ENCODE measurements around the gene DUSP9.

DUSP9 gene

DNA sequence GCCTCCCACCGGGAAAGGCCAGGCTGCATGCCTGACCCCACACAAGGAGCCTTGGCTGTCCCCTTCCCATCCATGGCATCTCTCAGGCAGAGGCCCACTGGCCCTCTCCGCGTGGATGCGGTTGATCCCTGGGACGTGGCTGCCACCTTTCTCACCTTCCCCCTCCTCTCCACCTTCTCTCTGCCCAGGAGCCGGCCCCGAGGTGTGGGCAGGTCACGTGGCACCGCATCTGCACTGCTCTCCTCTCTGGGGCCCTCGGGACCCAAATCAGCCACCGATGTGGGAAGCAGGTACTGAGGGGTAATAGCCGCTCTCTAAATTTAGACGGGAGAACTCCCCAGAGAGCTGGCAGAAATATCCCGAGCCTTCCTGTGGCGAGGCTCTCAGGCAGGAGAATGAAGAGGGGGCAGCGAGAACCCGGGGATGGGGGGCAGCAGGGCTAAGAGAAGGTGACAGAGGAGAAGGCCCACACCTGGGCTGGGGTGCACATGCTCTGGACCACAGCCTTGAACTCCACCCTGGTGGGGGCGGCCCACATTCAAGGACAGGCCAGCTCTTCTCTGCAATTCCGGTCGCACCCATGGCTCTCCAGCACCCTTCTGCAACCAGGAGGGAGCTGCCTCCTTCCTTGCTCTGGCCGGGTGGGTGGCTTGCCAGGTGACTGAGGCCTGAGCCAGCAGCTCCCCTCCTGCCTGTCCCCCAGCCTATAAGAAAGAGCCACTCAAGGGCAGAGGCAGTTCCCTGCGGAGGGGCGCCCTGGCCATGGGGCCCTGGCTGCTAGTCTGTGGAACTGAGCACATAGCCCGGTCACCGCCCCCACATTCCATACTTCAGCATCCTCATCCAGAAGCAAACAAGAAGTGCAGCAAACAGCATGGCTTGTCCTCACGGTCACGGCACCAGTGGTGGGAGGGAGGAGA is 9.6 kb upstream of the DUSP9 start:
- no peak for DNase-seq

DNA sequence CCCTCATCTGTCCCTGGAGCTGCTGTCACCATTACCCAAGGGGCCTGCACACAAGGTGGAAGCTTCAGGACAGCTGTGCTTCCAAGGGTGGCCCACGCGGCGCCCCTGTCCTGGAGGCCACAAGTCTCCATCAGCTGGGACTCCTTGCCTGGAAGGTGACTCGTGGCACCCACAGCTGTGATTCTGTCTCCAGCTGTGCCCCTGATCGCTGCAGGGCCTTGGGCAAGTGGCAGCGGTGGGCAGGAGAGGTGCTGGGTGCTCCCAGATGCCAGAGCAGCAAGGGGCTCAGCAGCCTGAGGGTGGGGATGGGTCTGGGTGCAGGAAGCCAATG is 9.0 kb upstream of the DUSP9 start:
- no peak for DNase-seq

DNA sequence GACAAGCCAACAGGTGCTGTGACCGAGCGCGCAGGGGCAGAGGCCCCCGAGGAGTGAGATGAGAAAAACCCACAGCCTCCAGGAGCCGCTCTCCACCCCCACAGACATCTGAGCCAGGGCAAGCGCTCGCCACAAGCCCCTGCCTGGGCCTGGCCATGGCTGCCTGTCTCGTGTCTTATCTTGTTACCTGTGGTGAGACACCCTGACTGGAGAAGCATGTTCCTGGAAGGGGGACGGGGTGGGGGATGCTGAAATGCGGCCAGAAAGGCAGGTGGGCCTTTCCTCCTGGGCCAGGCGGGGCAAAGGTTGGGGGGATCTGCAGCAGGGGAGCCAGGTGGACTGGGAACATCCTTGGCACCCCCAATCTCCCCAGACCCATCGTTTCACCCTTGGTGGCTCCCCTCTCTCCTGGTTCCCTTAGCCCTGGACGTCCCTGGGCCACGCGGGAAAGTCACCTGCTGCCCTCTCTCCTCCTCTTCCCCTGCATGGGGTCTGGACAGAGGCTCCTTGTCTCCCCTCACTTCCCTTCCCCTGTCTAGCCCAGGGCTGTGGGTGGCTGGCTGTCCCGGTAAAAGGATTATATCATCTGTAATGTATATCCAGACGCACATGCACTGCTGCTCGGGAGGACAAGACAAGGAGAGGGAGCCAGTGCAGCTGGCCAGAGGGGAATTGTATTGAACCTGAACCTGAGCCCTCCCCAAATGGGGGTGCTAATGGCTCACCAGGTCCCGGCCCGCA is 8.4 kb upstream of the DUSP9 start:
- DNase-seq: no peak

DNA sequence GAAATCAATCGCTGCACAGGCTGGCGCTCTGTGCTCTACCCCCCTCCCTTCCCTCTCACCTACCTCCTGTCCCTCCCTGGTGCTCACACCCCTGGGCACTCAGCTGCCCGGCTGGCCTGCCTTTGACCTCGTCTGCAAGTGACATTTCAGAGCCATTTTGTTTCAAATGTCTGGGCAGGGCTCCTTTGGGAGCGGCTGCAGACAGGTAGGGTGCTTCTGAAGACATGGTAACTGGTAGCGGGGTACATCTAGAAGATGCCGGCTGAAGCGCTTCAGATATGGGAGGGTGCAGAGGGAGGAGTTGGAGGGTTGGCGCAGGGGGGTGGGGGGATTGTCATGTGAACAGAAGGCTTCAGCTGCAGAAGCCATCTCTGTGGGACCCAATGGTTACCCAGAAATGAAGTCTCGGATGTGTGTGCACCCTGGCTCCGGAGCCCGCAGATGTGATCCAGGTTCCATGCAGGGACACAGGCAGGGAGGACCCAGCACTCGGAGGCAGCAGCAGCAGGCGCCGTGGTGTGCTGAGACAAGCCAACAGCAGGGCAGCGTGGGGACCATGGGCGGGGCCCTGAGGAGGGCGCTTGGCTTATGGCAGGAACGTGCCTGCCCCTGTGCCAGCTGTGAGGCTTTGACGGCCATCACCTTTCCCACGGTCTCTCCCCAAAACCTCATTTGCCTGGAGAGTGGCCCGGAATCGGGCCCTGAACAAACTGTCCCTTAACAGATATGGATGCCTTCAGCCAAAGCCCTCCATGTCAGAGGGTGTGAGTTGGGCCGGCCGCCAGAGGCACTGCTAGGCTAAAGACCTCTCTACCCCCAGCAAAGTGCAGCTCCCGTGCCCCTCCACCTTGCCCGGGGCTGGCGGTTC is 7.6 kb upstream of the DUSP9 start:
- DNase-seq: no peak

DNA sequence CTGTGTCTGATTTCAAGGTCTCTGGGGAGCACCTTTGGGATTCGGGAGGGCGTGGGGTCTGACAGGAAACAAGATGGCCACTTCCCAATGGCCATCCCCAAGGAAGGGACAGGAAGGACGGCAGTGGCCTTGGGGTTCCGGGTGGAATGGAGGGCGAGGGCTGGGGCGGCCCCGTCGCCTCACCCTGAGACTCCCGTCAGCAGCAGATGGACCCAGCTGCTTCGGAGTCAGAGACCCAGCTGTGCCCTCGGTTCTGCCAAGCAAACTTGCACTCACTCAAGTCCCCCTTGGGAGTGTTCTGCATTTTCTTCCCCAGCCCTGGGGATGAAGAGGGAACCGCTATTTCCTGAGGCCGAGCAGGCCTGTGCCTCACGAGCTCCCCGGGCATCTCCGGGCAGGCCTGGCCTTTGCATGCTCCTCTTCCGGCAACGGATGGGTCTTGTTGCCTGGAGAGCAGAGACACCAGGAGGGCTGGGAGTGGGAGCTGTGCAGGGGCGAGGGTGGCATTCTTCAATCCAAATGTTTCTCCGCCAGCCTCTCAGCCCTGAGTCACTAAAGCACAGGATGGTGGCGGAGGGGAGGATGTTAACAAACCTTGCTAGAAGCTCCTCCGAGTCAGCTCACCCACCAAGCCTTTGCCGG is 6.8 kb upstream of the DUSP9 start:
- DNase-seq: no peak

DNA sequence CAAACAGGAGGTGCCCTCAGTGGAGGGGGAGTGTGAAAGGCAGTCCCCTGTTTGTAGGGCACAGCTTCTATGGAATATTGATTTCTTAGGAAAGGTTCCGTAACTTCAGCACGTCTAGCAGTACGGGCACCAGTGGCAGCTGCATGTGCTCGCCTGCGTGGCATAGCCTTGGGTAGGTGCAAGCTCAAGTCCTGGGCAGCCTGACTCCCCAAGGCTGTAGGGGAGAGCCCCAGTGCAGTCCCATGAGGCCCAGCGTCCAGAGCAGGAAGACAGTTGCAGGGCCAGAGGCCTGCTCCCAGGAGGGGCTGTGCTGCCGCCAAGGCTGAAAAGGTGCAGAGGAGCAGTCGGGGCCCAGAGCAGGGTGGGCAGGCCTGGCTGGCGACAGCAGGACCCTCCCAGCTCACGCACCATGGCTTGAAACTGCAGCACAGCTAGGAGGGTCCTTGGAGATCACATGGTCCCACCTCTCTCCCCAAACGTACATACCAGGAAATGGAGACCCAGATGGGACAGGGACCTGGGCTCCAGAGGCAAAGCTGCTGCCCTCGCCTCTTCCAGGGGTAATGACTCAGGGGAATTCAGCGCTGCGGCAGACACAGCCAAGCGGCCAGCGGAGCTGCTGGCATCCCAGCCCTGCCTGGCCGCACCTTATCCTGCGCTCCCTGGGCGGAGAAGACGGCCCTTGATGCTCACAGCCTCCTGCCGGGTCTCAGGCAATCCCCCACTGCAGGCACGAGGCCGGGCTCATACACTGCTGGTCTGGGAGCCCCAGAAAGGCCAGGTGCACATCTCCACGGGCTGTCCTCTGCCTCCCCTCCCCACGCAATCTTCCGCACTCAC is 6.0 kb upstream of the DUSP9 start:
- DNase-seq: no peak

DNA sequence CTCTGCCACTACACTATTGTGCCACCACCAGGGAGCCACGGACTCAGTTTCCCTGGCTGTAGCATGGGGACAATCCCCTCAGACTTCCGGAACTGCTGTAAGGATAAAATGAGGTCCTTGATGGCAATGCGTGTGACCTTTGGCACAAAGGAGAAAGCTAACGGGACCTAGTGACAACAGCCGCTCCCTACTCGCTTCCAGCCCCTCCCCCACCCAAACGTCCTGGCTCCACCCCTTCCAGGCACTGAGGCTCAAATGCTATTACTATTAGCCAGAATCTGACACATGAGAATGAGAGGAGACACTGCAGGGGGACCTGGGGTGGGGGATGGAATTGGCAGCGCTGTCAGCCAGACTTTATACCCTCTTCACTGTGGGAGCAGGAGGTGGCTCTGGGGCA is 5.4 kb upstream of the DUSP9 start:
- DNase-seq: no peak

DNA sequence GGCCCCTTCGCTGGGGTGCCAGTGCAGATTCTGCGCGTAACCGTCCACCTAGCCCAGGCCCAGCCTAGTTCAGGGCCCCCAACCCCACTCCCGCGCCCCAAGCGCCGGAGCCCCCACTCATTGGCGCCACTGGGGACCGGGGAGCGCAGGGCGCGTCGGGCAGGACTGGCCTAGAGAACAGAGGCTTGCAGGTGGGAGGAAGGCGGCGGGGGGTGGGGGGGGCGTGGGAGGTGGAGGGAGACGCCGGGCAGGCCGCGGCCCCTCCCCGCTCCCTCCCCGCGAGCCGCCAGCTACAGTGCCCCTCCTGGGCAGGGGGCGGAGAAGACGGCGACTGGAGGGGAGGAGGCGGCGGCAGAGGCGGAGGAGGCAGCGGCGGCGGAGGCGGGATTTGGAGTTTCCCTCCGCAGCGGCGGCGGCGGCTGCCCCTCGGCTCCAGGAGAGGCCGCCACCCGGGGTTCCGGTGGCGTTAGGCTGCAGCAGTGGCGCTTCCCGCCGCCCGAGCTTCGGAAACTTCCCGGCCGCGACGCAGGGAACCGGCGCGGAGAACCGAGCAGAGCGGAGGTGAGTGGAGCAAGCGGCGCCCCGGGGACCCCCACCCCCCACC is 4.8 kb upstream of the DUSP9 start:
- no peak for DNase-seq

DNA sequence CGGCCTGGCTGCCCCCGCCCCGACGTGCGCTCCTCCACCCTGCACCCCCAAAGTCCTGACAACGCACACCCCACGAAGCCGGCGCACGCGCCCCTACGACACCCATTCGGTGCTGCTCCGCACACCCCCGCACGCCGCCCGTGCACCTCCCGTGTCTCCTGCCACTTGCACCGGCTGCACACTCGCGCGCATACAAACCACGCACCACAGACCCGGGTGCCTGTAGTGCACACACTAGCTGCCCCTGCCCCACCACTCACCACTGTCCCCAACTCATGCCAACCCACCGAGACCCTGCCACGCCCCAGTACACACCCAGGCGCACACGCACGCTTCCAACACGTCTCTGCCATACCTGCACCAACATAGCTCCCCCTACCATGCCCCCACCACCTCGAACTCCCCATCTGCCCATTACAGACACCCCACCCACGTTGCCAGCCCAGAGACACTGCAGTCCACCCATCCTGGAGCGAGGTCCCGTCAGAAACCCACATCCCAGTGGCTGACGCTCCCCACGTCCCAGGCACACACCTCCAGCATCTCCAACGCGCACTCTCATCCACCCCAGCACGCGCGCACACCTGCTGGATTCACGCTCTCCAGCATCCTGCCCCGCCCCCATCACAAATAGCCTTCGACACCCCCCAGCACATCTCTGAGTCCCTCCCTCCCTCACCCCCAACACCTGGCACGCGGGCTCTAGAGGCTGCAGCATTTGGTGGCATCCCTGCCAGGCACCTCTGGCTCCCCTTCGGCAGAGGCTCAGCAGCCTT is 4.2 kb upstream of the DUSP9 start:
- no peak for DNase-seq

DNA sequence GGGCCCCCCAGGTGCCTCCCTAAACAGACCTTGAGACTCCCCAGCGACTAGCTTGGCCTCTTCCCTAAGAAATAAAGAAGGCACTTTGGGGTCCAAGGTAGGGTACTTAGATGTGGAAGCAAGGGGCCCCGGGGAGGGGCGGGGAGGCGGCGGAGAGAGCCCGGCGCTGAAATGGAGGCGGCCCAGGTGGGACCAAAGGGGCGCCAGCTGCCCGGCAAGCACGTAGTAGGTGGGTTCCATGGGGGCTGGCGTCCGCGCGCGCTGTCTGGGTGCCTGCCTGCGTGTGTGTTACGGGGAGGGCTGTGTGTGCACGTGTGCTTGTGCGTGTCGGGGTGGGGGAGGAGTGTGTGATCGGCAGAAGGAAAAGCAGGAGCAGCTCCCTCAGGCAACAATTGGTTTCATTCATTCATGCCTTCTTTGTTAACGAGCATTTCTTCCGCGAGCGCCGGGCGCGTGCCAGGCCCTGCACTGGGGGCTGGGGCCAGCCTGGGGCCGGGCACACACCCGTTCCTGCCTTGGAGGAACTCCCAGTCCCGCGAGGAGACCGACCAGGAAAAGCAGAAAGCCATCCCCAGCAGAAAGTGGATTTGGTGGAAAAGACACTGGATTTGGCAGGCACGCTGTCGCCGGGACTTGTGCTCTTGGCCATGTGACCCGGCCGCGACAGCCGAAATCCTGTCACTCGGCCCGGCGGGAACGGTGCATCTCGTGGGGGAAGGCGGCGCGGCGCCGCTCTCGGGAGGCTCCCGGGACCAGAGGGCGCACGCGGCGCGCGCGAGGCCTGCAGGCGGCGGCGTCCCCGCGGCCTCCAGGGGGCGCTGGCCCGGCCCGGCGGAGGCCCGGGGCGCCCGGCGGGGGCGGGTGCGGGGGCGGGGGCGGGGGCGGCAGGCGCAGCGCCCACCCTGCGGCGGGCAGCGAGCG is 3.3 kb upstream of the DUSP9 start:
- DNase-seq: no peak

DNA sequence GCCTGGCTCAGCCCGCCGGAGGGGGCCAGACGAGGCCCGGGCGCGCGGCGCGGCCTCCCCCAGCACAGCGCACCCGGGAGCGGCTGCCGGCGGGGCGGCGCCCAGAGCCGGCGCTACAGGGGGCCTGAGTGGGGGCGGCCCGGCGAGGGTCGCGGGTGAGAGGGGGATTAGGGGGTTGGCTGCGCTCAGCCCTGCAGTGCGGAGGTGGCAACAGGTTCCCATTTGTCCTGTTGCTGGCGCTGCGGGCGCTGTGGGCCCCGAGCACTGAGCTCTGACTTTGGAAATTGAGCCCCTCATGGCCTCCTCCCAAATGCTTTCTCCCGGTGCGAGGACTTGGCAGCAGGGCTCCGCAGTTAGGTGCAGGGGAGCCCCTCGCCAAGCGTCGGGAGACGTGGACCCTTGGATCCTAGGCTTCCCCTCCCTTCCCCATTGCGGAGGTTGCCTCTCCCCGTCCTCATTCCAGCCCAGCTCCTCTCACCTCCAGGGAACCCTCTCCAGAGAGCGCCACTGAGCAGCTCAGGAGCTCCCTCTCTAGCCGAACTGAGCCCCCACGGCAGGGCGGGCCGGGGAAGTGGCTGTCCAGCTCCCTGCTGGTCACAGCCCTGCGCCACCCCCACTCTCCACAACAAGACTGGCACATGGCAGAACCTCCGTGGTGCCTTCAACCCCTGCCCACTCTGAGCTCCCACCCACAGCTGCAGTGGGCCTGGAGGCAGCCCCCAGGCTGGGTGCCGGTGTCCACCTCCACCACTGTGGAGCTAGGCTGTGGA is 2.5 kb upstream of the DUSP9 start:
- DNase-seq: no peak

DNA sequence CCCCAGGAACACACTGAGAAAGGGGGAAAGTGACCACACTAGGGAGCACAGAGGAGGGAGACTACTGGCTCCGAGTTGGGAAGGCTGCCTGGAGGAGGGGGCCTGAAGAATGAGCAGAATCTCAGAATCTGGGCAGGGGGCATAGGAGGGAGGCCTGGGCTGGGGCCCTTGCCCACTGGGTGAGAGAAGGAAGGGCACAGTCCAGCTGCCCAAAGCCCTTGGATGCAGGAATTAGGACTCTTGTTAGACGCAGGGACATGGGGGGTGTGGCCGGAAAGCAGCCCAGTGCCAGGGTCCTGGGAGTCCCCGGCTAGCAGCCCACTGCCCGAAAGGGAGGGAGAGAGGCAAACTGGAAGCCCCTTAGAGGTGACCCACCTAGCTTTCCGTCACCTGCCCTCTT is 1.9 kb upstream of the DUSP9 start:
- DNase-seq: no peak

DNA sequence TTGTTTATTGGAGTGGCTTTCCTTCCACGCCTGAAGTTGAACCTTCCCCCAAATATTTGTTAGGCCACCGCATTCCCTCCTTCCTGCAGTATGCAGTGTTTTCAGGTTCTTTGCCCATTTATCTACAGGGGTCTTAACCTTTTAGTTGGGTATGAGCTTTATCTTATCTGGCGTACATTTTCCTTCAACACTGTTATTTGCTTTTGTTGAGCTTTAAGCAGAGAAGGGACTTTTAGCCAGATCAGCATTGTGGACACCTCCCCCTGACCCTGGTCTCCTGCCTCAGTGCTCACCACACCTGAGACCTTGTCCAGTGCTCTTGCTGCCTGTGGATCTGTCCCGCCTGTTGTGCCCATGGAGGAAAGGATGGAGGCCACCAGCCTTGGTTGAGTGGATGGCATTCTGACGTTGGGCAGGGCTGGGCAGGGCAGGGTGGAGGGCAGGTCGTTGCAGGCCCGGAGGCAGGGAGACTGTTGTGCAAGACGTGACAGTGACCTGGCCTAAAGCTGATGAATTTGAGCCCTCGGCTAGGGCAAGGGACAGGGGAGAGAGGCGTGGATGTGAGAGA is 998 bp upstream of the DUSP9 start:
- DNase-seq: no peak

DNA sequence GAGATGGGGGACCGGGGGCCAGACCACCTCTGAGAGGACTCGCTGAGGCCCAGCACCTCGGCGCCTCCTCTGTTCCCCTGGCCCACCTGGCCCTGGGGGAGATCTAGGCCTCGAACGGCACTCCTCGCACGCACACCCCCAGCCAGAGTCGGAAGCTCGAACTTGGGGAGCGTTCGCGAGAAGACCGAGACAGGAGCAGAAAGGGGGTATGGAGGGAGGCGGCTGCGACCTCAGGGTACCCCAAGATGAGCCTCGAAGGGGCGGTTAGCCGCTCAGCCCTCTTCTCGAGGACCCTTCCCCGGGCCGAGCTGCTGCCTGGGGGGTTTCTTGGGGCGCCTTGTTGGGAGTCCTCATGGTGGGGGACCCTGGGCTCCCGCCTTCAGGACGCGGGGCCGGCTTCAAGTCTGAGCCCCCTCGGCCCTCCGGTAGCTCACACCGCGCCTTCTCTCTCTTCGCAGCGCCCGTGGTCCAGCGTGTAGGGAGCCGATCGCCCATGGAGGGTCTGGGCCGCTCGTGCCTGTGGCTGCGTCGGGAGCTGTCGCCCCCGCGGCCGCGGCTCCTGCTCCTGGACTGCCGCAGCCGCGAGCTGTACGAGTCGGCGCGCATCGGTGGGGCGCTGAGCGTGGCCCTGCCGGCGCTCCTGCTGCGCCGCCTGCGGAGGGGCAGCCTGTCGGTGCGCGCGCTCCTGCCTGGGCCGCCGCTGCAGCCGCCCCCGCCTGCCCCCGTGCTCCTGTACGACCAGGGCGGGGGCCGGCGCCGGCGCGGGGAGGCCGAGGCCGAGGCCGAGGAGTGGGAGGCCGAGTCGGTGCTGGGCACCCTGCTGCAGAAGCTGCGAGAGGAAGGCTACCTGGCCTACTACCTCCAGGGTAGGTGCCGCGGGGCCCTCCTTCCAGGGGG is 706 bp downstream of the DUSP9 start:
- no peak for DNase-seq

DNA sequence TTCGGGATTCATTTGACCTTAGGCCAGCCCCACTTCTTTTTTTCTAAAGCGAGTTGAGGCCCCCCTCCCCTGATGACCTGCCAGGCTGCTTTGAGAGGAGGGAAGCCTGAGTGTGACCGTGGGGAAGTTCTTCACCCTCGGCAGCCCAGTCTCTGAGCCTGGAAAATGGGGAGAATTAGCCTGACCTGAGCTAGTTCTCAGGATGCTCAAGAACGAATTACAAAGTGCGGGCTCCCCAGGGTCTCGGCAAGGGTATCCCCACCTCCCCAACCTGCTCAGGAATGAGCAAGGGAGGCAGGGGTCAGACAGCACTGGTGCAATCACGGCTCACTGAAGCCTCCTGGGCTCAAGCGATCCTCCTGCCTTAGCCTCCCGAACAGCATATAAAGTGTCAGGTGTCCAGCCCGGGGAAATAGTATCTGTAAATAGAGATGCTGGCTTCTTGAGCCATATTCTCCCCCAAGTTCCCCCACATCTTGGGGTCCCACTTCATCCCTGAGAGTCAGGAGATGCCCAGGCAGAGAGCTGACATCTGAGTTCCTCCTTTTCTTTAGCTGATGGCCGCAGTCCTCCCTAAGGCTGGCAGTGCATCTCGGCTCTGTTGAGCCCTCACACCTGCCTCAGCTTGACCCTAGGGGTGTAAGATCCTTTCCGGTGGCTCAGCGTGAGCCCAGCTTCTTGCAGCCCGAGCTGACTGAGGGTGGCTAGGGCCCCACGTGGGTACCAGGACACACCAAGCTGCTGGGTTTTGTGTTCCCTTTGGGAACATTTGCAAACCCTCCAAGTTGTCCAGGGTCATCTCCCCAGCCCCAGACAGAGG is 1.6 kb downstream of the DUSP9 start:
- no peak for DNase-seq

DNA sequence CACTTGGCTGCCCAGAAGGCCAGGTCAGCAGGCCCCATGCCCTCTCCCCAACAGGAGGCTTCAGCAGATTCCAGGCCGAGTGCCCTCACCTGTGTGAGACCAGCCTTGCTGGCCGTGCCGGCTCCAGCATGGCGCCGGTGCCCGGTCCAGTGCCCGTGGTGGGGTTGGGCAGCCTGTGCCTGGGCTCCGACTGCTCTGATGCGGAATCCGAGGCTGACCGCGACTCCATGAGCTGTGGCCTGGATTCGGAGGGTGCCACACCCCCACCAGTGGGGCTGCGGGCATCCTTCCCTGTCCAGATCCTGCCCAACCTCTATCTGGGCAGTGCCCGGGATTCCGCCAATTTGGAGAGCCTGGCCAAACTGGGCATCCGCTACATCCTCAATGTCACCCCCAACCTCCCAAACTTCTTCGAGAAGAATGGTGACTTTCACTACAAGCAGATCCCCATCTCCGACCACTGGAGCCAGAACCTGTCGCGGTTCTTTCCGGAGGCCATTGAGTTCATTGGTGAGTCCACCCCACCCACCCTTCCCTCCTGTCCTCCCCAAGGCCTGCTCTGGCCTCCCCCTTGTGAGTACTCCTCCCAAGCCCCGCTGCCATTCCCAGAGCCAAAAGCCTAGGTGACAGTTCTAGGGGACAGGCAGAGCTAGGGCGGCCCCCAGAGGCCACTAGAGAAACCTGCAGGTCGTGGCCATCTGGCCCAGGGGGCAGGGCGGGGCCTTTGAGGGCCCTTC is 2.3 kb downstream of the DUSP9 start:
- DNase-seq: peak; percentile 18 to 41

Measured in SHP77 (cell line).